Right lobe of liver (tissue), 6 donors: Measurements from ENCODE around the gene MYH9. TPM values are rescaled to one million over a fixed set of nuclear protein-coding genes. Genes with fewer than 3 reads are reported as not detected.

Experiments
- ATAC-seq, 4 donors: fragments of 200-7000 bp; cut with Tn5 transposase; one replicate each; pipeline ENCODE4 v1.9.1; 2020; ENCODE audit warnings: mild to moderate bottlenecking in 4 of 4, moderate library complexity in 4 of 4
- DNase-seq, 3 donors: peaks; one replicate each; pipeline ENCODE4 v3.0.0-alpha.2; 2020
- H3K27ac ChIP-seq, 3 donors: fragments of 200-600 bp; one replicate each; pipeline ENCODE4 v1.8.0; 2022
- H3K27me3 ChIP-seq, 2 donors: fragments of 200-600 bp; one replicate each; pipeline ENCODE4 v1.8.0; 2022
- H3K36me3 ChIP-seq, 4 donors: fragments of 200-600 bp; sonication (generic) in 1 of 4; one replicate each; pipeline versions ENCODE4 v1.5.1 to v1.8.0; 2017 to 2022; ENCODE audit warnings: control low read depth in 1 of 4
- H3K4me1 ChIP-seq, 4 donors: fragments of 200-600 bp; sonication (generic) in 1 of 4; one replicate each; pipeline versions ENCODE4 v1.5.1 to v1.8.0; 2017 to 2022; ENCODE audit warnings: control low read depth in 1 of 4
- H3K4me3 ChIP-seq, 3 donors: fragments of 200-600 bp; one replicate each; pipeline ENCODE4 v1.8.0; 2022
- H3K9me3 ChIP-seq, 4 donors: fragments of 200-600 bp; sonication (generic) in 1 of 4; one replicate each; pipeline versions ENCODE4 v1.5.1 to v1.8.0; 2017 to 2022; ENCODE audit warnings: control low read depth in 1 of 4
- POLR2A ChIP-seq: fragments of 450-650 bp; IDR thresholded peaks from one replicate; pipeline ENCODE4 v1.6.1; 2017; ENCODE audit warnings: antibody characterized with exemption, mild to moderate bottlenecking
- WGBS: methylation state at CpG from one replicate; pipeline ENCODE4 v1.1.6; 2018; ENCODE audit warnings: low coverage, low lambda C conversion rate; ENCODE audit not compliant: insufficient coverage; ENCODE audit errors: missing lambda C conversion rate; 5-methylcytosine and 5-hydroxymethylcytosine counted together
- intact Hi-C, 2 donors: fragments of 100-400 bp; cut with DNase I; formaldehyde crosslinking; loops; one replicate each; pipeline versions ENCODE4 v1.11.2 to v1.14.1; 2022
- total RNA-seq, 6 experiments: library from RNA; depleted of rRNA in 2 of 6; stranded (reverse); fragments of >200 nt in 2 of 6; fragmentation: NEBNext Ultra II Directional in 3 of 6; extraction: Animal tissue kit (Norgen Biotek cat#: 25700) in 3 of 6; gene quantifications; one replicate each; pipeline versions ENCODE4 v1.1.0 to v1.2.4, GENCODE V29; 2016 to 2023
- TF ChIP-seq, protein P1 (sequence below), 4 donors: fragments of 200-600 bp in 3 of 4; fragments of 450-650 bp in 1 of 4; IDR thresholded peaks; one replicate each; pipeline versions ENCODE4 v1.5.1 to v1.8.0; 2016 to 2022; ENCODE audit warnings: antibody characterized with exemption in 4 of 4, mild to moderate bottlenecking in 2 of 4
- donor health status: DM: no; HTN: yes; CAD: no.
- donor health status: DM: no; HTN: no; CAD: no.
- donor health status: DM: no; HTN: no; CAD: no.
- donor health status: DM: no; HTN: yes; CAD: no.
- donor health status: DM: no; HTN: yes; CAD: no.

The MYH9 gene
- total RNA-seq, 6 experiments from 2014 or later = 168 to 435 (median 222) TPM

- H3K27ac ChIP-seq = peak overlapping the region; percentile 36 to 80 (median 76)
- DNase-seq = no peak
- H3K4me1 ChIP-seq = peaks cover 4 to 94% (median 43%) of the 10 kb centered on the region in 4 donors
- peak; percentile 47 to 74 (median 64) for ATAC-seq
- no peaks in the 10 kb centered on the region for H3K36me3 ChIP-seq
- H3K4me3 ChIP-seq = no peak overlapping the region
- no peaks in the 10 kb centered on the region for H3K9me3 ChIP-seq
- no peaks in the 10 kb centered on the region for H3K27me3 ChIP-seq
- intact Hi-C loops = no loop called here
- no peak for TF ChIP-seq POLR2A
- TF ChIP-seq, protein P1, sequence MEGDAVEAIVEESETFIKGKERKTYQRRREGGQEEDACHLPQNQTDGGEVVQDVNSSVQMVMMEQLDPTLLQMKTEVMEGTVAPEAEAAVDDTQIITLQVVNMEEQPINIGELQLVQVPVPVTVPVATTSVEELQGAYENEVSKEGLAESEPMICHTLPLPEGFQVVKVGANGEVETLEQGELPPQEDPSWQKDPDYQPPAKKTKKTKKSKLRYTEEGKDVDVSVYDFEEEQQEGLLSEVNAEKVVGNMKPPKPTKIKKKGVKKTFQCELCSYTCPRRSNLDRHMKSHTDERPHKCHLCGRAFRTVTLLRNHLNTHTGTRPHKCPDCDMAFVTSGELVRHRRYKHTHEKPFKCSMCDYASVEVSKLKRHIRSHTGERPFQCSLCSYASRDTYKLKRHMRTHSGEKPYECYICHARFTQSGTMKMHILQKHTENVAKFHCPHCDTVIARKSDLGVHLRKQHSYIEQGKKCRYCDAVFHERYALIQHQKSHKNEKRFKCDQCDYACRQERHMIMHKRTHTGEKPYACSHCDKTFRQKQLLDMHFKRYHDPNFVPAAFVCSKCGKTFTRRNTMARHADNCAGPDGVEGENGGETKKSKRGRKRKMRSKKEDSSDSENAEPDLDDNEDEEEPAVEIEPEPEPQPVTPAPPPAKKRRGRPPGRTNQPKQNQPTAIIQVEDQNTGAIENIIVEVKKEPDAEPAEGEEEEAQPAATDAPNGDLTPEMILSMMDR (IDR thresholded peaks at IDR 0.05) = no peak
- 40% methylated on average over 1 of the region's 4 CpGs for WGBS
These were observed 24.3 kb downstream of the MYH9 start for GRCh38 chr22:36363349-36363981.

GRCh38 chr22:36362932-36363331, 24.8 kb downstream of the MYH9 start:
- H3K27ac ChIP-seq = peak overlapping the region; percentile 36 to 80 (median 76)
- no peaks in the 10 kb centered on the region for H3K36me3 ChIP-seq
- ATAC-seq = no peak
- DNase-seq = no peak
- intact Hi-C loops = no loop called here
- no peak overlapping the region for H3K4me3 ChIP-seq
- no peaks in the 10 kb centered on the region for H3K9me3 ChIP-seq
- H3K4me1 ChIP-seq = peaks cover 4 to 91% (median 41%) of the 10 kb centered on the region in 4 donors
- H3K27me3 ChIP-seq = no peaks in the 10 kb centered on the region
- 67% methylated on average over 2 of the region's 2 CpGs for WGBS
- TF ChIP-seq, protein P1 (IDR thresholded peaks at IDR 0.05) = no peak
- TF ChIP-seq POLR2A = no peak

DNA sequence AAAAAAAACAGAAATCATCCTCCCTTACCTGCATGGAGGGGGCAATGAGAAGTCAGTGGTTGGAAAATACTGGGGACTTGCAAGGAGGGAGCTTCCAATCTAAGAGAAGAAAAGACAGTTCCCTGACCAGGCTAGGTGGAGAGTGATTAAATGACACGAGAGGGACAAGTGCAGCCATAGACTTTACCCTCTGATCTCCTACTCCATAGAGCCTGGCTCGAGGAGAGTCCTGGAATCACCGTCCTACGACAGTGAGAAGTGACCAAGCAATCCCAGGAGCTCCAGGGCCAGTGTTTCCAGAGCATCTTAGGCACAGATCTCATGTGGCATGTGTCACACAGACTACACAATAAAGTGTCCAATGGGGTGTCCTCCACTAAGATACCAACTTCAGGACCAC, 25.7 kb downstream of the MYH9 start:
- no peaks in the 10 kb centered on the region for H3K36me3 ChIP-seq
- DNase-seq = no peak
- no peak overlapping the region for H3K4me3 ChIP-seq
- 17% methylated on average over 4 of the region's 4 CpGs for WGBS
- TF ChIP-seq, protein P1 (IDR thresholded peaks at IDR 0.05) = no peak
- TF ChIP-seq POLR2A = no peak
- no peaks in the 10 kb centered on the region for H3K9me3 ChIP-seq
- intact Hi-C loops = no loop called here
- H3K4me1 ChIP-seq = peaks cover 4 to 90% (median 42%) of the 10 kb centered on the region in 4 donors
- H3K27me3 ChIP-seq = no peaks in the 10 kb centered on the region
- peak; percentile 4 to 54 (median 39) for ATAC-seq
- H3K27ac ChIP-seq = peak overlapping the region; percentile 50 to 76 (median 58)

- no peaks in the 10 kb centered on the region for H3K36me3 ChIP-seq
- peak in 1 of 4 donors; percentile 4 for ATAC-seq
- no peak overlapping the region for H3K4me3 ChIP-seq
- H3K27me3 ChIP-seq = no peaks in the 10 kb centered on the region
- no peak for DNase-seq
- peak overlapping the region; percentile 50 to 76 (median 61) for H3K27ac ChIP-seq
- intact Hi-C loops = no loop called here
- WGBS = 18% methylated on average over 4 of the region's 5 CpGs
- no peaks in the 10 kb centered on the region for H3K9me3 ChIP-seq
- peaks cover 4 to 86% (median 44%) of the 10 kb centered on the region in 4 donors for H3K4me1 ChIP-seq
- TF ChIP-seq POLR2A = no peak
- TF ChIP-seq, protein P1 (IDR thresholded peaks at IDR 0.05) = no peak
These were observed 26.8 kb downstream of the MYH9 start for GRCh38 chr22:36360871-36361383.
